DLD1 (cell line): ENCODE measurements around the gene ATP2C1.

Experiments used
- in situ Hi-C: cut with HindIII; loops from 2 replicates; pipeline ENCODE4 v1.10.0; 2017; ENCODE audit warnings: low sequenced_read_pairs

ATP2C1 gene

GRCh38 chr3:130895690-130896488, 2.0 kb downstream of the ATP2C1 start:
- in situ Hi-C loops, result no loop called here

GRCh38 chr3:130897316-130897715, 3.4 kb downstream of the ATP2C1 start:
- in situ Hi-C loops, result no loop called here

GRCh38 chr3:130900959-130901358, 7.1 kb downstream of the ATP2C1 start:
- in situ Hi-C loops, result no loop called here

DNA sequence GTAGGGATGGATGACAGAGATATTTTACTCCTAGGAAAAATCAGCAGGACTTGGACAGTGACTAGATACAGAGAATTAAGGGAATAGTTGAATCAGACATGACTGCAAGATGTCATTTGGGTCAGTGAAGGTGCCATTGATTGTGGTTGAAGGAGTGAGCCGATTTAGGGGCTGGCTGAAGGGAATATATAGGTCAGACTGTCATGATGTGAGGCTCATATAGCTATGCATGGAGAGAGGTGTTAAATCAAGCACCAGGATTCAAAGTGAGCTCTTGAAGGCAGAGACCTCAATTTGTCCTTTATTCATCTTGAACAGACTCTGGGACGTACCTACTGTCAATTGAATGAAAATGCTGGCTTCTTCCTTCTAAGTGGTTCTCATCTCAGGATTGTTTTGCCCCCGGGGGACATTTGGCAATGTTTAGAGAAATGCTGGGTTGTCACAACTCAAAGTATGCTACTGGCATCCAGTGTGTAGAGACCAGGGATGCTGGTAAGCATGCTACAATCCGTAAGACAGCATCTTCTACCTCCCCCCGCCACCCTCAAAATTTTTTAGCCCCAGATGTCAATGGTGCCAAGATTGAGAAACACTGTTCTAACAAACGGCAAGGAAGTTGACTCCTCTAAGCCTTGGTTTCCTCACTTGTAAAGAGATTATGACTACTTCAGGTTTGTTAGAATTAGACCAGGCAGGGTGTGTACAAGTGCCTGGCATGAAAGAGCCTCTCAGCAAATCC, 7.8 kb downstream of the ATP2C1 start:
- in situ Hi-C loops, result no loop called here

- in situ Hi-C loops, result no loop called here
Measured at GRCh38 chr3:130903412-130903908, 9.6 kb downstream of the ATP2C1 start.

DNA sequence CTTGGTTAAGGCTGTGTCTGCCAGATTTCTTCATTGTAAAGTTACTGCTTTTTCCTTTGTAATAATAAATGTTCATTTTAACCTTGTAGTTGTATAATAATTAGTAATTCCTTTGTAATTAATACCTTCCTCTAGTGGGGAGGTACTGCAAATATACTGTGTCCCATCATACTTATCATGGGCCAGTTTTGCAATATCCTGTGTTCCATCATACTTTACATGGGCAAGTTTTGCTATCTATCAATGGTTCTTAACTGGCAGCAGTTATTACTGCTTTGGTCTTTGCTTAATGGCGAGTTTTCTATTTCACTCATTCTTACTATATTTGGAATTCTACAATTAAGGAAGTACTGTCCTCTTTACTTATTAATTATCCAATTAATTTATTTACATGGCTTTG, 10.6 kb downstream of the ATP2C1 start:
- in situ Hi-C loops, result no loop called here

- in situ Hi-C loops, result no loop called here
Measured at GRCh38 chr3:130905551-130905950, 11.7 kb downstream of the ATP2C1 start.

DNA sequence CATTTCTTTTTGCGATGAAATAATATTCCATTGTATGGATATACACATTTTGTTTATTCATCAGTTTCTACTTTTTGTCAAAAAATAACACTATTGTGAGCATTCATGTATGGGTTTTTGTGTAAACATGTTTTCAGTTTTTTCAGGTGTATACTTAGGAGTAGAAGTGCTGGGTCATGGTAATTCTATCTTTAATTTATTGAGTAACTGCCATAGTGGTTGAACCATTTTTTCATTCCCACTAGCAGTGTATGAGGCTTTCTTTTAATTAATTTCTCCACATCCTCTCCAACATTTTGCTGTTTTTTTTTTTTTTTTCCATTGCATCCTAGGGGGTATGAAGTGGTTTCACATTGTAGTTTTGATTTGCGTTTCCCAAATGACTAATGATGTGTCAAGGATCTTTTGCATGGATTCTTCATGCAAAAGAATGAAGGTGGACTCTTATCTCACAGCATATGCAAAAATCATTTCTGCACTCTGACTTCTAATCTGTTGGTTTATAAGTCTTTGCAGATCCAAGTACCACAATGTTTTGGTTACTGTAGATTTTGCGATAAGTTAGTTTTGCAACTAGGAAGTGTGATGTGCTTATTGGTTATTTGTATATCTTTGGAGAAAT, 12.6 kb downstream of the ATP2C1 start:
- in situ Hi-C loops, result no loop called here

DNA sequence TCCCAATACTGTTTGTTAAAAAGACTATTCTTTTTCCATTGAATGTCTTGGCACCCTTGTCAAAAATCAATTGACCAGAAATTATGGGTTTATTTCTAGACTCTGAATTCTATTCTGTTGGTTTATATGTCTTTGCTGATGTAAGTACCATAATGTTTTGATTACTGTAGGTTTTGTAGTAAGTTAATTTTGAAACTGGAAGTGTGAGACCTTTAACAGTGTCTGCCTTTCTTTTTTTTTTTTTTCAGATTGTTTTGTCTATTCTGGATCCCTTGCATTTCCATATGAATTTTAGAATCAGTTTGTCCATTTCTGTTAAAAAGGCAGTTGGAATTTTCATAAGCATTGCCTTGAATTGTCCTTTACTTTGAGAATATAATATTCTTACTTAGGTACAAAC, 13.6 kb downstream of the ATP2C1 start:
- in situ Hi-C loops, result no loop called here

DNA sequence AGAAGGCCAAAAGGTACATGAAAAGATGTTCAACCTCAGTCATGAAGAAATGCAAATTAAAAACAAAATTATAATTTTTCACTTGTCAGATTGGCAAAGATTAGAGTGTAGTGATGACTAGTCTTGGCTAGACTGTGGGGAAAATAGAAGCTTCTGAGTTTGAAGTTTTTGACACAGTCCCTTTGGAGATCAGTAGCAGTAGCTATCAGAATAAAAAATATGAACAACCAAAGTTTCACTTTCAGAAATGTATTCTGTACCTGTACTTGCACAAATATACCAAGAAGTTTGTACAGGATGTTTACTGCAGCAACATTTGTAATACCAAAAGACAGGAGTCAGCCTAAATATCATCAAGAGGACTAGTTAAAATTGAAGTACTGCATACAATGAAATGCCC, 14.1 kb downstream of the ATP2C1 start:
- in situ Hi-C loops, result no loop called here

GRCh38 chr3:130915567-130916292, 21.8 kb downstream of the ATP2C1 start:
- in situ Hi-C loops, result no loop called here

DNA sequence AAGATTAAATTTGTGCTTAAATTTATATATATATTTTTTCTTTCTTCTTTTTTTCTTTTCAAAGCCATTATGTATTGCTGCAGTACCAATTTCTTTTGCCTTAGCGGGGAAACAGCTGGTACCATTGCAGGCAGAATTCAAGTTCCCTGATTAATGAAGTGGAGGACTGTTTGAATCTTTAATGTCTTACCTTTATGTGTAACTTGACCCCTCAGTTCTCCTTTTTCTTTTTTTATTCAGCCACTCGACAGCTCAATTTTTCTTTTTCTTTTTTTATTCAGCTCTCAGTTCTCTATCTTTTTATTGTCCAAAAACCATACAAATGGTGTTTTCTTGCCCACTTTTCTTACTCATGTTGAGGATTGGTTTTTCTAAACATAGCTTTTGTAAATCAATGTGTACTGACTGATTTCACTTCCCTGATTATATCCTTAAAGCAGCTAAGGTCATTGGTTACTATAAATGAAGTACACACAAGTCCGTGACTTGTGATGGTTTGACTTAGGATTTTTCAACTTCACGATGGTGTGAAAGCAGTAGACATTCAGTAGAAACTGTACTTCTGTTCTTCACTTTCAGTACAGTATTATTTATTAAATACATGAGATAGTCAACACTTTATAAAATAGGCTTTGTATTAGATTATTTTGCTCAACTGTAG, 22.8 kb downstream of the ATP2C1 start:
- in situ Hi-C loops, result no loop called here

- in situ Hi-C loops, result no loop called here
Measured at GRCh38 chr3:130918328-130918727, 24.4 kb downstream of the ATP2C1 start.

DNA sequence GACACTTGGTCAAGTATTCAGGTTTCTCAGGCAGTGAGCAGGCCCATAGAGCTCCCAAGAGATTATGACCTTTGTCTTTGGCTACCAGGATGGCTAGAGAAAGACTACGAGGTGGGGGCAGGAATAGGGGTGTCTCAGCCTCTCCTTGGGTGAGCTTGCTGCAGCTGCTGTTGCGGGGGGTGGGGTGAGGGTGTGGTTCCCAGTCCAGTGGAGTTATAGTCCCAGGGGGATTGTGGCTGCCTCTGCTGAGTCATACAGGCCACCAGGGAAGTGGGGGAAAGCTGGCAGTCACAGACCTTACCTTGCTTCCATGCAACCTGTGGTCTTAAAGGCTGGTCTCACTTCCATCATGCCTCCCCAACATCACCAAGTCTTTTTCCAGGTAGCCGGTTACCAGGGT, 31.7 kb downstream of the ATP2C1 start:
- in situ Hi-C loops, result no loop called here

GRCh38 chr3:130926504-130926903, 32.6 kb downstream of the ATP2C1 start:
- in situ Hi-C loops, result no loop called here

DNA sequence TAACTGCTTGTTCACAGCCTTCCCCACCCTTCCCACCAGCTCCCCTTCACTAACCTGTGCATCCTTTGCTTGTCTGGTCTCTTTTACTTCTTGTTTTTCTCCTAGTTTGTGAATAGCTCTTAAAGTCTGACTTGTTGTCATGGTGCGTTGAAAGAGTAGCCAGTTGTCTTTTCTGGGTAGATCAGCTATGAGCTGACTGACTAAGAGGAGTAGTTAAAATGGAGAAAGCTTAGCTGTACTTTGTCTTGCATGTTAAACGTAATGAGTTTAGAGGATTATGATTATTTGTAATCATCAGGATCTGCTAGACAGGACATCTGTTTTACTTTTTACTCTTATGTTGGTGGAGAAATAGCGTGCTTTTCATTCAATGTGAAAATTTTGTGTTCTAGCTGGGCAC, 35.9 kb downstream of the ATP2C1 start:
- in situ Hi-C loops, result no loop called here

DNA sequence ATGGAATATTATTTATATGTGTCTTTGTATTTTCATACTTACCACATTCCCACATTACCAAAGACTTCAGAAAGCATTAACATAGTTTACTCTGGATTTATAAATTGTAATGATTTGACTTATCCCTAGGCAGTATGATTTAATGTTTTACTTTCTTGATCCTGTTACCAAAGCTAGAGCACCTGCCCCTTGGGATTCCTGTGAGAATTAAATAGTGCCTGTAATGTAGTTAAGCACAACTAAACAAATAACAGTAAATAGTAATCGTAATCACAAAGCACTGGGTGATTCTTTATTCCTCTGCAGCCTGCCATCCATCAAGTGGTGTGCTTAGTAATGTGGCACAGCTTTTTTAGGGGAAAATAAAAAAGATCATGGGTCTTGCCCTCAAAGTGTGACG, 39.1 kb downstream of the ATP2C1 start:
- in situ Hi-C loops, result no loop called here

- in situ Hi-C loops, result no loop called here
Measured at GRCh38 chr3:130933801-130934345, 40.0 kb downstream of the ATP2C1 start.

- in situ Hi-C loops, result no loop called here
Measured at GRCh38 chr3:130934442-130935089, 40.7 kb downstream of the ATP2C1 start.
